PC-3 (cell line): ENCODE measurements around the gene TRIM44.

Experiments used
- EZH2 ChIP-seq: fragments of 300-600 bp; sonication (generic); IDR thresholded peaks from one replicate; pipeline ENCODE4 v1.6.1; 2017; ENCODE audit warnings: antibody characterized with exemption, mild to moderate bottlenecking, low read length; ENCODE audit not compliant: unreplicated experiment
- EZH2phosphoT487 ChIP-seq: fragments of 300-600 bp; sonication (generic); IDR thresholded peaks from 2 replicates; pipeline ENCODE4 v1.6.1; 2018; ENCODE audit warnings: mild to moderate bottlenecking, antibody characterized with exemption, low read length, borderline replicate concordance
- TF ChIP-seq, protein P1 (sequence below): fragments of 300-600 bp; sonication (generic); conservative IDR thresholded peaks from 2 replicates; pipeline ENCODE4 v1.5.1; 2017; ENCODE audit warnings: antibody characterized with exemption, low read depth, mild to moderate bottlenecking, low read length

DNA sequence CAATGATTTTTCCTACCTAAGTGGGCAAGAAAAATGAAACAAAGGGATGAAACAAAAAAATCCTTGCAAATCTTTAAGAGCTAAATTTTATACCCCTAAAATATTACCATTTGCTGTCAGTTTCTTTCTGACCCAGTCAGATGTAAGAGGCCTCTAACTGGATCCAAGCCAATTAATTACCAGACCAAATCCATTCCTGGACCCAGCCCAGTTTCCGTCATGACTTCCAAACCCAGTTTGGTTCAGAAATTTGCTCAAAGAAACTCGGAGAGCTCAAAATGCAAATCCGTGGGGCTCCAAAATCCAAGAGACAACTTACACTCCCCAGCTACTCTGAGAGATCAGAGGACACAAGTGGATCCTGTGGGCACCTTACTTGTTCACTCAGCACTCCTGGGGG is 46.8 kb downstream of the TRIM44 start:
- TF ChIP-seq, protein P1, sequence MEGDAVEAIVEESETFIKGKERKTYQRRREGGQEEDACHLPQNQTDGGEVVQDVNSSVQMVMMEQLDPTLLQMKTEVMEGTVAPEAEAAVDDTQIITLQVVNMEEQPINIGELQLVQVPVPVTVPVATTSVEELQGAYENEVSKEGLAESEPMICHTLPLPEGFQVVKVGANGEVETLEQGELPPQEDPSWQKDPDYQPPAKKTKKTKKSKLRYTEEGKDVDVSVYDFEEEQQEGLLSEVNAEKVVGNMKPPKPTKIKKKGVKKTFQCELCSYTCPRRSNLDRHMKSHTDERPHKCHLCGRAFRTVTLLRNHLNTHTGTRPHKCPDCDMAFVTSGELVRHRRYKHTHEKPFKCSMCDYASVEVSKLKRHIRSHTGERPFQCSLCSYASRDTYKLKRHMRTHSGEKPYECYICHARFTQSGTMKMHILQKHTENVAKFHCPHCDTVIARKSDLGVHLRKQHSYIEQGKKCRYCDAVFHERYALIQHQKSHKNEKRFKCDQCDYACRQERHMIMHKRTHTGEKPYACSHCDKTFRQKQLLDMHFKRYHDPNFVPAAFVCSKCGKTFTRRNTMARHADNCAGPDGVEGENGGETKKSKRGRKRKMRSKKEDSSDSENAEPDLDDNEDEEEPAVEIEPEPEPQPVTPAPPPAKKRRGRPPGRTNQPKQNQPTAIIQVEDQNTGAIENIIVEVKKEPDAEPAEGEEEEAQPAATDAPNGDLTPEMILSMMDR: no peak
- TF ChIP-seq EZH2phosphoT487 (no peak), EZH2 (no peak)
